ENCODE results near the gene ZNF177.

Gene ZNF177

GRCh38 chr19:9324584-9324962 is 38.2 kb upstream of the ZNF177 start:
- no peak for DNase-seq (ENCODE audit: low read depth, low spot score)
- in situ Hi-C loops (cut with HindIII; ENCODE audit: low sequenced_read_pairs) = no loop called here
- peak overlapping the region; percentile 70 for H3K4me3 ChIP-seq (ENCODE audit: low read depth, low read length)
- no peak for TF ChIP-seq CTCF (IDR thresholded peaks at IDR 0.05; ENCODE audit: low read depth, low read length)

- in situ Hi-C loops (cut with HindIII; ENCODE audit: low sequenced_read_pairs) = no loop called here
- H3K4me3 ChIP-seq (ENCODE audit: low read depth, low read length) = no peak overlapping the region
- no peak for DNase-seq (ENCODE audit: low read depth, low spot score)
- no peak for TF ChIP-seq CTCF (IDR thresholded peaks at IDR 0.05; ENCODE audit: low read depth, low read length)
These were observed 32.8 kb upstream of the ZNF177 start for GRCh38 chr19:9329999-9330398.

- DNase-seq (ENCODE audit: low read depth, low spot score) = peak; percentile 9
- no peak for TF ChIP-seq CTCF (IDR thresholded peaks at IDR 0.05; ENCODE audit: low read depth, low read length)
- no peak overlapping the region for H3K4me3 ChIP-seq (ENCODE audit: low read depth, low read length)
- in situ Hi-C loops (cut with HindIII; ENCODE audit: low sequenced_read_pairs) = no loop called here
These were observed 20.1 kb upstream of the ZNF177 start for GRCh38 chr19:9342610-9343304.

- no peak for TF ChIP-seq CTCF (IDR thresholded peaks at IDR 0.05; ENCODE audit: low read depth, low read length)
- in situ Hi-C loops (cut with HindIII; ENCODE audit: low sequenced_read_pairs) = no loop called here
- DNase-seq (ENCODE audit: low read depth, low spot score) = no peak
- no peak overlapping the region for H3K4me3 ChIP-seq (ENCODE audit: low read depth, low read length)
These were observed 17.8 kb upstream of the ZNF177 start for GRCh38 chr19:9345005-9345404.

GRCh38 chr19:9348253-9348652 is 14.6 kb upstream of the ZNF177 start:
- no peak overlapping the region for H3K4me3 ChIP-seq (ENCODE audit: low read depth, low read length)
- in situ Hi-C loops (cut with HindIII; ENCODE audit: low sequenced_read_pairs) = no loop called here
- DNase-seq (ENCODE audit: low read depth, low spot score) = no peak

GRCh38 chr19:9348671-9349070 is 14.1 kb upstream of the ZNF177 start:
- TF ChIP-seq CTCF (IDR thresholded peaks at IDR 0.05; ENCODE audit: low read depth, low read length) = no peak
- in situ Hi-C loops (cut with HindIII; ENCODE audit: low sequenced_read_pairs) = no loop called here
- DNase-seq (ENCODE audit: low read depth, low spot score) = no peak
- no peak overlapping the region for H3K4me3 ChIP-seq (ENCODE audit: low read depth, low read length)

More at GRCh38 chr19:9348253-9348652, 14.6 kb upstream of the ZNF177 start:
- no peak for TF ChIP-seq CTCF (IDR thresholded peaks at IDR 0.05; ENCODE audit: low read depth, low read length)

All from astrocyte of the spinal cord (primary cell).